HG03159 (cell line): ENCODE data around the gene PSMB1.
A peak's percentile ranks its signal among the peaks of the same experiment; 100 is the strongest.

Experiments
- ATAC-seq: cut with Tn5 transposase; IDR thresholded peaks from one replicate; pipeline ENCODE4 v1.9.1; 2021; ENCODE audit warnings: mild to moderate bottlenecking, moderate library complexity; ENCODE audit not compliant: unreplicated experiment

PSMB1 gene

DNA sequence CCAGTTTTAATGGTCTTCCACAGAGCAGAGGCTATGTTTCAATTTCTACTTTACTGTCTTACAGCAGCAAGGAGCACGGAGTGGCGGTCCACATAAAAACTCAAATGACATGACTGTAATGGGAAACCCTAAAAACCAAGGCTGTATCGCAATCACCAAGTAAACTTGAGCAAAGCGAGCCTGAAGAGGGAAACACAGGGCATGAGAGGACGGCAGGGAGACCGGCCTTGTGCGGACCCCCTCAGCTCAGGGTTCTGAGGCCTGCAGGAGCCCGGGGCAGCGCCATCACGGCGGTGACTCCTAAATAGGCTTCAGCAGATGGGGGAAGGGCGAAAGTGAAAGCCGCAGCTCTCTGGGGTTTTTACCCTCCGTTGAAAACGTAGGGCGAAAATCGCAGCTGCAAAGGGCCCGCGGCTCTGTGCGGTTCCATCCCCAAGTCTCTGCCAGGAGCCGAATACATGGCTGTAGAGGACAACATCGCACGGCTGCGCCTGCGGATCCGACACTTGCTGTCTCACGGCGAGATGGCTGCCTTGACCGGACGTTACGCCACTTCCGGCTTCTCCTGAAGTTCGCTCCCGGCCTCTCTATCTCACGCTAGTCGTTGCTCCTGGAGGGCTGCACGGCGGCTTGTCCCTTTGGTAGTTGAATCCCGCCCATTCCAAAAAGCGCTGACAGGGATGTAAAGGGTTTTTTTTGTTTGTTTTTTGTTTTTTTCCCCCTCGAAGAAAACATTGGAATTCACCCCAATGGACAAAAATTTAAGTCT is at the start of gene PSMB1:
TSS of gene PSMB1 (minus strand) at position 543 of the 769 bp plus-strand sequence. CDS start at position 478, 65 bp downstream.
- ATAC-seq, result peak; percentile 45

DNA sequence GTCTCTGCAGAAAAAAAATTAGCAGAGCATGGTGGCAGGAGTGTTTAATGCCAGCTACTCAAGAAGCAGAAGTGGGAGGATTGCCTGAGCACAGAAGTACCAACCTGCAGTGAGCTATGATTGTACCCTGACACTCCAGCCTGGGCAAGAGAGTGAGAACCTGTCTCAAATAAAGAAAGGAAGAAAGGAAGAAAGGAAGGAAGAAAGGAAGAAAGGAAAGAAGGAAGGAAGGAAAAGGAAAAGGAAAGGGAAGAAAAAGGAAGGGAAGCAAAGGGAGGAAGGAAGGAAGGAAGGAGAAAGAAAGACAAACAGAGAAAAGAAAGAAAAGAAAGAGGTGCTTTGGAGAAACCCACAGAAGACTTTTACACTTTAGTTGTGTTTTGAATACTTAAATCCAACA is 44.2 kb upstream of the PSMB1 start:
- ATAC-seq, result no peak

DNA sequence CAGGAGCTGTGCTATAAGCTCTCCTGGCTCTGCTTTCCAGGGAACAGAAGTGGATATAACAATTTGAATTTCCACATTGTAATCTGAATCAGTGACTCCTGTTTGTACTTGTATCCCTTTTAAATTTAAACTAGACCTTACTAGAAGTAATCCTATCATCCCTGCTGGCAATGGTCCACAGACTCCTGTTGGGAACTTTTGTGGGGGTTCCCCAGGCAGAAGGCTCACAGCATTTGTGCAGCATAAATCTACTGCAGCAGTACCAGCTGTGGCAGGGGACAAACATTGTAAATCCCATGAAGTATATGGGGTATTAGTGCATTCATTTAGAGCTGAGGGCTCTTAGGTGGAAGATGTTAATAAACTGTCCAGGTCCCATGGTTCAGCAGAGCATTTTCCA is 43.3 kb upstream of the PSMB1 start:
- no peak for ATAC-seq

DNA sequence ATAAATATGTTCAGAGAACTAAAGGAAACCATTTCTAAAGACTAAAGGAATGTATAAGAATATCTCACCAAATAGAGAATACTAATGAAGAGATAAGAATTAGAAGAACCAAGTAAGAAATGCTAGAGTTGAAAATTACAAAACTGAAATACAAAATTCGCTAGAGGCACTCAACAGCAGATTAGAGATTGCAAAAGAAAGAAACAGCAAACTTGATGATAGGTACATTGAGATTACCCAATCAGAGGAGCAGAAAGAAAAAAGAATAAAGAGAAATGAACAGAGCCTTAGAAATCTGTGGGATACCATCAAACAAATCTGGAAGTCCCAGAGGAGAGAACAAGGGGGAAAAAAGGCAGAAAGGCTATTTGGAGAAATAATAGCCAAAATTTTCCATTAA is 37.6 kb upstream of the PSMB1 start:
- no peak for ATAC-seq

DNA sequence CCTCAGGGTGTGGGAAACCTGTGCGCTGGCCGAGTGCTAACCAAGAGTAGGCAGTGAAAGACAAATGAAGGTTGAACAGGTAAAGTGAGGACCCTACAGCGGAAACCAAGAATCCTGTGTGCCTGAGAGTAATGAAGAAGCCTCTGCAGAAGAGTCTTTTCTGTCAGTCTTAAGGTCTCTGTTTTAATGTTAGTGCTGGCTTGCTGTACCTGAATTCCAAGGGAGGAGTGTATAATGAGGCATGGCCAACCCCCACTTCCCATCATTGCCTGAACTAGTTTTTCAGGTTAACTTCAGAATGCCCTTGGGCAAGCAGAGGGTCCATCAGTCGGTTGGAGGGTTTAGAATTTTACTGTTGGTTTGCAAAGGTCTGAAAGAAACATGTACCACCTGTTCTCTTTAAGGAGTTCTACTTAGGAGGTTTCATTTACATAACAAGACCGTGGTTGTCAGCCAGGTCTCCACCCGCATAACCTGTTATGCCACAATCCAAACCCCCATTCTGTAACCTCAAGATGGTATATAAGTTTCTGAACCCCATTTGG is 31.9 kb upstream of the PSMB1 start:
- no peak for ATAC-seq

DNA sequence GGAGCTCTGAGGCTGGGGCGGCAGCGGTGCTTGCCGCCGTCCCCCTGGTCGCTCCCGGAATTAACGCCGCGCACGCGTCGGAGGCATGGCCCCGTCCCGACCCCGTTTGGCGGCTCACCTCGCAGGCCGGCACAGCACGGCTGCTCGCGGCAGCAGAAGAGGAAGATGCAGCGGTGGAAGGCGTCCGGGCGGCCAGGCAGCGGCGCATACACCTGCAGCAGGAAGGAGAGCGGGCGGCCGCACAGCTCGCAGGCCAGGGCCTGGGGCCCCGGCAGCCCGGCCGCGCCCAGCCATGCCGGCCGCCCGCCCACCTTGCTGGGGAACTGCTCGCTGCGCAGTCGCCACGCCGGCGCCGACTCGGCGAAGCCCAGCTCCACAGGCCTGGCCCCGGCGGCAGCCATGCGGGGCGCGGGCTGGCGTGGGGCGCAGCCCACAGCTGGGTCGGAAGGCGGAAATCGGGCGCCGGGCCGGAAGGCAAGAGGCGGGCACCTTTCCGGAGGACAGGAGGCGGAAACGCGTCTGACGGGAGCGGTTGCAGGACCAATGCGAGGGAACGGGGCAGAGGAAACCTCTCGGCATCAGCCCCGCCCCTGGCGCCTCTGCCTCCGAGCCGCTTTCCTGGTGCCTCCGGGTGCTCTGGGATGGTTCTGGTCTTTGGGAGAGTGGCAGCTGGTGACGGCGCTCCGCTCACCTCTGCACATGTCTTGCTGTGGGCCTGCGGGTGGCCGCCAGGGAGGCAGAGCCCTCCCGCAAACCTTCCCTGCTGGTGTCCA is 31.3 kb upstream of the PSMB1 start, which contains the start of gene PDCD2:
TSS of gene PDCD2 (minus strand) at position 457 of the 773 bp plus-strand sequence. CDS start at position 401, 56 bp downstream.
- peak; percentile 97 for ATAC-seq

DNA sequence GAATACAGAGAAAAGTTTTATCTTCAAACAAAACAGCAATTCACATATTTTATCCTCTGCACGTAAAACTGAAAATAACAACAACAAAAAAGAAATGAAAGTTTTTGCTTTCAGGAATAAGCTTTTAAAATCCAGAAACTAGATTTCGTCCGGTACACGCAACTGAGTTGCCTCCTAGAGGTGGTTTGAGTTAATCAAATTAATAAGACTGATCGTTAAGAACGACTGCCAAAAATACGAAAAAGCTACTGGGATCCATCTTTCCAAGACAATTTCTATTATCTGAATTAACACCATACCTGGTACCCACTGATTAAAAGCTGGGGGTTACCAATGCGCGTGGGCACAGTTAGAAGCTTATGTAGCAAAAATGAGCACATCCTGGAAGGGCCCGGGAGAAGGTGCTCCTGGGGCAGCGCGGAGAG is 30.7 kb upstream of the PSMB1 start:
- no peak for ATAC-seq

DNA sequence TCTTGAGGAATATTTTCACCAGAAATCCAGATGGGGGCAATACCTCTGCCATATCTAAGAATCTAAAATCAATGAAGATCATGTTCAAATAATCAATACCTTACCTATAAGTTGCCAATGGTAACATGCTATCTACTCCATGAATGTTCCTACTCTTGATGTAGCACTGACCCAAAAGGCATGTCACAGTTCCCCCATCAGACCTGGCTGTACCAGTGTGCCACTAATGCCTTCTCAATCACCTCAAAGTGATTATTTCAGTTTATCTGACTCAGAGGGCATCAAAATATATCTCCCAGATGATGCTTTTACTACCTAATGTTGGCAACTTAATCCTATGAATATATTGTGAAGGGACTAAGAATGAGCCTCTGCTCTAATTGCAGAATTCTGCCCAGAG is 25.8 kb upstream of the PSMB1 start:
- ATAC-seq, result no peak

DNA sequence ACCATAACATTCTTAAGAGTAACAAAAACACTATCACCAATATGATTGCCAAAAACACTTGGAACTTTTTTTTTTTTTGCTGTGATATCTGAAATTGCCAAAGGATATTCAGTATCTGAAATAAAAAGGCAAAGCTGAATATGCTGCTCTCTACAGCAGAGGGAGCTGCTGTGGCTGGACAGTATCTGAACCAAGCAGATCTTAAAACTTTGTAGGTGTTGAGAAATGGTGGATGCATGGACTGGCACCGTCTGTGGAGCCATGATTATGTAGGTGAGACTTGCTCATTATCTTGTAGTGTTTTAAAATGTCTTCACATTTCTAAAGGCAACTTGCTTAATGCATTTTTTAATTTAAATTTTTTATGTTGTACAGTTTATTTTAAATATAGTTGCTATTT is 22.1 kb upstream of the PSMB1 start:
- ATAC-seq, result no peak

DNA sequence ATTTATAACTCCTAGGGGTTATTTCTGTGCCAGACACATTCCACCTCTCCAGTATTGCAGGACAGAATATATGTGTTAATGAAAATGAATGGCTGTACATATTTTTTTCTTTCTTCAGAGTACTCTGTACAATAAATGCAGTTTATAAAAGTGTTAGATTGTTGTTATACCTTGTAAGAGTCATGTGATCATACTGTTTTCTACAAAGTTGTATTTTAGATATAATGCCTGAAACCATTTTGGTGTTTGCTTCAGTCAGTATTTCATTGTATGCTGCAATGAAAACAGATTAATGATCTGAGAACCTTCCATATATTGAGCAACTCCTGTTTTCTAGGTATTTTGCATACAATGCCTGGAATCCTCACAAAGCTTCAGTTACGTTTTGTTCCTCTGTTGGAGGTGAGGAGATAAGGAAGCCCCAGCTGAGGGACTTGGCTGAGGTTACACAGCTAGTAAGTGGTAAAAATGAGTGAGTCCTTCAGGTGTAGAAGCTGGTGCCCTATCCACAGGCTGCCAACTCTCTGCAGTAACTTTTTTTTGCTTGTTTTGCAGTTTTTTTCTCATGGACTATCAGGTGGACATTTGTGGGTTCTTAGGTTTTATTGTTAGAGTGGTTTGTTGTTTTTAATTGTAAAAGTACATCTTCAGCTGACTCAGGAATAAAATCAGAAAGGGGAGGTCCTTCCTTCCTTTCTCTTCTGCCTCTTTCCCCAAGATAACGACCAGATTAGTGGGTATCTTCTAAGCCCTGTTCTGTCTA is 19.8 kb upstream of the PSMB1 start:
- ATAC-seq, result no peak

DNA sequence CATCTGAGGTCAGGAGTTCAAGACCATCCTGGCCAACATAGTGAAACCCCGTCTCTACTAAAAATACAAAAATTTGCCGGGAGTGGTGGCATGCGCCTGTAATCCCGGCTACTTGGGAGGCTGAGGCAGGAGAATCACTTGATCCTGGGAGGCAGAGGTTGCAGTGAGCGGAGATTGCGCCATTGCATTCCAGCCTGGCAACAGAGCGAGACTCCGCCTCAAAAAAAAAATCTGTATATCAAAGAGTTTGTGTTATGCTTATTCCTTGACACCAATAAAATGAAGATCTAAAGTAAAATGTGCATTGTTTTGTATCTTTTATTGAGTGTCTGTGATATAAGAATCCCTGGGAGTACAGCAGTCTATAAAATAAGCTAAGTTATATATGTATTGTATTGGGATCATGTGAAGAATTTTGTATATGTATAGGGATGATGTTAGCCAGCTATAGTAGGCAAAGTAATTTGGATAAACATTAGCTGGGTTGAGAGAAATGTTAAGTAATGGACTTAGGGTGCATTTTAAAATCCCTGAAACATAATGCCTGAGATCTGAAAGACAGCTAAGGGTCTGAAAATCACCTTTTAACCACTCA is 11.9 kb upstream of the PSMB1 start:
- ATAC-seq, result no peak

DNA sequence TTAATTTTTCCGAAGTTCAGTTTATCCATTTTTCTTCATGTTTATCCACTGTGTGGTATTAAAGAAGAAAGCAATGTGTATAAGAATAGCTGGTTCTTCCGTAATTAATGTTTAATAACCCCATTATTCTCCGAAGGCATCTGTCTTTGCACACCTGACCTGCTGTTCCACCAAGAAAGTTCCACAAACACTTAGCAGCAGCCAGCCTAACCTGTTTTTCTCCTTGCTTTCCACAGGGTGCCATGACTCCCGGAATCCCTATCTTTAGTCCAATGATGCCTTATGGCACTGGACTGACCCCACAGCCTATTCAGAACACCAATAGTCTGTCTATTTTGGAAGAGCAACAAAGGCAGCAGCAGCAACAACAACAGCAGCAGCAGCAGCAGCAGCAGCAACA is 8.4 kb upstream of the PSMB1 start:
- ATAC-seq, result no peak

DNA sequence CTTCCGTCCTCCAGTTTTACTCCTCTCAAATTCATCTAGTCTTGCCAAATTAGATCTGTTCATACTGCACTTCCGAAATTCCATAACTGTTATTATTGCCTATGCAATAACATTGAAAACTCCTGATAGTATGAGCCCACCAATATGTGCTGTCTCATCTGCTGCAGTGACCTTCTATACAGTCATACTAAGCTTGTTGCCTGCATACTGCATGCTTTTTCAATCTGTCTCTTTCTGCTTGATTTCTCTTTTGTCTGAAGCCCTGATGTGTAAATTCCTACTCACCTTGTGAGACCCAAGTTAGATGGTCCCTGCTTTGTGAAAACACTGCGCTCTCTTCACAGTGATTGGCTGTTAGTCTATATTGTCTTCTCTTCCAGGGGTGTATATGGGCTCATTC is 2.2 kb upstream of the PSMB1 start:
- ATAC-seq, result no peak

DNA sequence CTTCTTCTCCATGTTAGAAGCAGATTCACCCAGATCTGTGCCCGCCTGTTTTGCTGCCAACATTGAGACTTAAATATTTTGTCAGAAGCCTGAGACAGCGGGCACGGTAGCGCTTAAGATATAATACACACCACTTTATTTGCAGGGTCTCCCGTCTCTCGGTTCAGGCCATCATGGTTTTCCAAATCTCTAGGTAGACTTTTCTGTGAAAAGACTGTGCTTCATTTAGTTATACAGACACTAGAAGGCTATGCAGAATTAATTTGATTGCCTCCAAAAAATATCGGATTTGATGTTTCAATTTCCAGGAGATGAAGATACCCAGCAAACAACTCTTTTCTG is 1.7 kb upstream of the PSMB1 start:
- no peak for ATAC-seq

DNA sequence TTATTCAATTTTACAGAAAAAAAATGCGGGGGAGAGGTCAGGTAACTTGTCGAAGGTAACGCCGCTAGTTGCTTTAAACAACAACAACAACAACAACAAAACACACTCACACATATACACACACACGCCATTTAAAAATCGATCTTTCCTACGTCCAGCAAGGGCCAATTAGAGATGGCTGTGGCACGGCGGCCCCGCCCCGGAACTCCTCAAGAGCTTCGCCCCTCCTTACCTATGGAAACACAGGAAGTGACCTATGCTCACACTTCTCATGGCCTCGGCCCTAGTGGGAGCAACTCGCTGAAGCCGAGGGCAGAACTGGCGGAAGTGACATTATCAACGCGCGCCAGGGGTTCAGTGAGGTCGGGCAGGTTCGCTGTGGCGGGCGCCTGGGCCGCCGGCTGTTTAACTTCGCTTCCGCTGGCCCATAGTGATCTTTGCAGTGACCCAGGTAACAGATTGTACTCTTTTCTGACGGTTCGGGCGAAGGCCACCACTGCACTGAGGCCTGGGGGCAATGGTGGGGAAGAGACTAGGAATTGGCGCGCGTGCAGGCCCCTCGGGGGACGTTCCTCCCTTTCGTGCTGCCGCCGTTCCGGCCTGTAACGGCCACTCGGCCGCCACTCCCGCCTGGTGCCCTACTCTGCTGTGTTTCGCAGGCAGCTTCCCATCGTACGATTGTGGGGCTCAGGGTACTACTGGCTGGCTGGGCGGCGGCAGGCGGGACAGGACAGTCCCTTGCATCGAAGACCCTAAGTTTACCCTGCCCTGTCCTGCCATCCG is 1.1 kb upstream of the PSMB1 start, which contains the start of gene TBP:
TSS of gene TBP (plus strand) at position 357 of the 783 bp plus-strand sequence. CDS start 2,661 bp downstream, outside the sequence.
- ATAC-seq, result peak; percentile 97

DNA sequence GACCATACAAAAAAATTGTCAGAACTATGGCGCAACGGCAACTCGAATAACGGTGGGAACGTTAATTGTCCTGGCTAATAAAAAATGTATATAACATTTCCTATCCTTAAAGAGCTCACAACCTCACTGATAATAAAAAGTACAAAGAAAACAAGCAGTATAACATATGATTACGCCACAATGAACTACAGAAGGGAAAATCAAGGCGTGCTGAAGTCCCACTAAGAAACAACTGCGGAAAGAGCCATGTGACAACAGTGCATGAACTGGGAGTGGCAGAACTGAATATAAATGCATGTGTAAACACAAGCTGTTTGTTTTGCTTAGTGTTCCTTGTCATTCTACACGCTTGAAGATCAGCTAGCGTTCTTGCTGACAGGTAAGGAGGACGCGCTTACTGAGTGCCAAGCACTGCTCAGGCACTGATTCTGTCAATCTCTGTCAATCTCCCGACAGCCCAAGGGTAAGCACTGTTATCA is 466 bp upstream of the PSMB1 start:
- ATAC-seq, result peak; percentile 43

DNA sequence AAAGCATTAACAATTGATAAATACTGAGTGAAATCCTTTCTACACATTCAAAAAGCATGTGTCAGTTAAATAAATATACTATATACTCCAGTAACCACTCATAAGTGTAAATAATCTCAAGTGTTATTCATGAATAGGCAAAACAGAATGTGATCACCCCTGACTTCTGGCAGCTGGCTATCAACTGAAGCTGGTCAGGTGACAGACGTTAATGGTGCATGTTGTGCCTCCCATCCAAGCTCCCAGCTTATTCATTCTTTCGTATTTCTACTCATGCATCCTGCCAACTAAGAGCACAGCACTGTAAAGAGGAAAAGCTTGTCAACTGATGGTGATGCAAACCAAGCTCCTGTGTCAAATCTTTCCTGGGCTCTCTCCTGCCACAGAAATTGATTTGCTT is 7.7 kb downstream of the PSMB1 start:
- ATAC-seq, result no peak

DNA sequence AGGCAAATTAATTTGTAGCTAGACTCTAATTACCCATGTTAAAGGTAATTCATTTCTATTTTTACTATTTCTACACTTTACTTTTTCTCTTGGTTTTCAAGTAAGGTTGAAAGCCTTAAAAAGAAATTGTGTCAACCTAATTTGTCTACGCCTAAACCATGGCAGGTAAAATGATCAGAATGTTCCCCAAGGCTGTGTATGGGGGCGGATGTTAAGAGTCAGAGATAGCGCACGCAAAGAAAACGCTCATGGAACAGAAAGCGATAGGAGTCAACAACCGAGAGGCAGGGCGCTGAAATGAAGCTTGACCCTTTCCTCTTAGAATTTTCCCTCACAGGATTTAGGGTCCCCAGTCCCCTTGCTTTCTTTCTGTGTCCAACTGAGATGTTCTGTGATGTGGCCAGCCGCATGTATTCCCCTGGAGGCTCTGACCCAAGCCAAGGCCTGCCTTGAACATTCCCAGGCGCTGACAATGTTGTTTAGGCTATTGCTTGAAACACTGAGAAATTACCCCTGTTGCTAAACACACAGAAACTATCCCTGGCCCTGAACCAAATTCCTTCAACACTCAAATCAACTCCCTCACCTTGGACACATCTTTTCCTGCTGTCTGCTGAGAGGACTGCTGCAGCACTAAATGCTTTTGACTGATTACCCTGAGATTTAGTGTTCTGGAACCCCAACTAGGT is 10.9 kb downstream of the PSMB1 start:
- ATAC-seq, result no peak

DNA sequence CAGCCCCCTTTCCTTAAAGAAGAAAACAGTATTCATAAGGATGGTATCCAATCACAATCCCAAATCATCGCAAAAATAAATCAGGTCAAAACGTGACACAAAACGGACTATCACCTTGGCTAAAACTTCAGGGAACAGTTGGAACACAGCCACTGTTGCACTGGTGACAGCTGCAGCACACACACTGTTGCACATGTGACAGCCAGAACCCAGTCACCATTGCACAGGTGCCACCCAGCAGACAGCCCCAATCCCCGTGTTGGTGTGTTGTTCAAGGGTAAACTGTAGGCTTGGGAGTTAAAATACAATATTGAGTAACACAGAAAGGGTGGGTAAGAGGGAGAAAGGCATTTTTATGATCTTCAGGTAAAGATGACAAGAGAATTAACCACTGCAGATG is 15.8 kb downstream of the PSMB1 start:
- no peak for ATAC-seq
